ENCODE results near the gene TBC1D22A. TPM values are rescaled to one million over a fixed set of nuclear protein-coding genes. Genes with fewer than 3 reads are reported as not detected.

Gene TBC1D22A
- total RNA-seq, 4 donors from 2014 or later, result 18.8 to 25.2 (median 23.1) TPM

GRCh38 chr22:46967445-46968358 lies 205.3 kb downstream of the TBC1D22A start:
- TF ChIP-seq POLR2A (IDR thresholded peaks at IDR 0.05) (no peak), CTCF (IDR thresholded peaks at IDR 0.05 in 4 of 5, conservative IDR thresholded peaks at IDR 0.05 in 1 of 5) (no peak)
- intact Hi-C loops (cut with DNase I; ENCODE audit: low total_unique reads) (no loop called here), in situ Hi-C loops (cut with MboI; ENCODE audit: low sequenced_read_pairs in 4 of 4) (no loop called here)
- DNase-seq (no peak), ATAC-seq (no peak)
- Histone ChIP-seq H3K27me3 (no peaks in the 10 kb centered on the region), H3K27ac (no peak overlapping the region), H3K4me3 (no peak overlapping the region), H3K9me3 (no peaks in the 10 kb centered on the region), H3K4me1 (peaks cover 0 to 6% of the 10 kb centered on the region in 2 donors), H3K36me3 (no peaks in the 10 kb centered on the region)

- Histone ChIP-seq H3K27ac (no peak overlapping the region), H3K4me3 (no peak overlapping the region), H3K9me3 (no peaks in the 10 kb centered on the region), H3K27me3 (no peaks in the 10 kb centered on the region), H3K36me3 (no peaks in the 10 kb centered on the region), H3K4me1 (peaks cover 0 to 6% of the 10 kb centered on the region in 2 donors)
- ATAC-seq (no peak), DNase-seq (no peak)
- TF ChIP-seq CTCF (IDR thresholded peaks at IDR 0.05 in 4 of 5, conservative IDR thresholded peaks at IDR 0.05 in 1 of 5) (no peak), POLR2A (IDR thresholded peaks at IDR 0.05) (no peak)
- in situ Hi-C loops (cut with MboI; ENCODE audit: low sequenced_read_pairs in 4 of 4), result no loop called here
- intact Hi-C loops (cut with DNase I; ENCODE audit: low total_unique reads), result no loop called here
Measured at GRCh38 chr22:46968359-46968740, 205.9 kb downstream of the TBC1D22A start.

- Histone ChIP-seq H3K4me1 (peaks cover 0 to 6% of the 10 kb centered on the region in 2 donors), H3K27ac (no peak overlapping the region), H3K27me3 (no peaks in the 10 kb centered on the region), H3K4me3 (no peak overlapping the region), H3K9me3 (no peaks in the 10 kb centered on the region), H3K36me3 (no peaks in the 10 kb centered on the region)
- in situ Hi-C loops (cut with MboI; ENCODE audit: low sequenced_read_pairs in 4 of 4), result no loop called here
- no peak for TF ChIP-seq CTCF (IDR thresholded peaks at IDR 0.05 in 4 of 5, conservative IDR thresholded peaks at IDR 0.05 in 1 of 5)
- TF ChIP-seq POLR2A (IDR thresholded peaks at IDR 0.05), result no peak
- intact Hi-C loops (cut with DNase I; ENCODE audit: low total_unique reads), result no loop called here
- DNase-seq (no peak), ATAC-seq (no peak)
Measured at GRCh38 chr22:46968848-46969247, 206.4 kb downstream of the TBC1D22A start.

- intact Hi-C loops (cut with DNase I; ENCODE audit: low total_unique reads), result no loop called here
- H3K9me3 ChIP-seq, result no peaks in the 10 kb centered on the region
- peaks cover 0 to 6% of the 10 kb centered on the region in 2 donors for H3K4me1 ChIP-seq
- ATAC-seq (no peak), DNase-seq (no peak)
- no peak overlapping the region for H3K4me3 ChIP-seq
- H3K36me3 ChIP-seq, result no peaks in the 10 kb centered on the region
- in situ Hi-C loops (cut with MboI; ENCODE audit: low sequenced_read_pairs in 4 of 4), result no loop called here
- TF ChIP-seq CTCF (IDR thresholded peaks at IDR 0.05 in 4 of 5, conservative IDR thresholded peaks at IDR 0.05 in 1 of 5), result no peak
- TF ChIP-seq POLR2A (IDR thresholded peaks at IDR 0.05), result no peak
- H3K27ac ChIP-seq, result no peak overlapping the region
- H3K27me3 ChIP-seq, result no peaks in the 10 kb centered on the region
Measured at GRCh38 chr22:46969491-46969890, 207.0 kb downstream of the TBC1D22A start.

All from gastrocnemius medialis (tissue), 4 donors.